T-helper 1 cell (primary cell): ENCODE measurements around the gene PDK2.
A peak's percentile ranks its signal among the peaks of the same experiment; 100 is the strongest.

ENCODE experiments used
- DNase-seq, 5 donors: peaks; one replicate each; pipeline ENCODE4 v3.0.0-alpha.2; 2012 to 2020
- total RNA-seq, 4 donors: gene quantifications; one replicate each; lab custom pipeline; 2026; lab: John Stamatoyannopoulos, UW

The PDK2 gene
- 11.1 to 15.6 (median 13.3) reads per million in 4 donors for total RNA-seq

GRCh38 chr17:50094753-50095619 is at the start of gene PDK2:
TSS of gene PDK2 (plus strand) at chr17:50095351. CDS start at chr17:50095436, 85 bp downstream.
- peak; percentile 90 to 97 (median 95) for DNase-seq

GRCh38 chr17:50046179-50046578 is 49.0 kb upstream of the PDK2 start:
- no peak for DNase-seq

- no peak for DNase-seq
Observed at GRCh38 chr17:50046667-50047066, 48.5 kb upstream of the PDK2 start.

GRCh38 chr17:50047083-50047482 is 48.1 kb upstream of the PDK2 start:
- no peak for DNase-seq

- peak in 1 of 5 donors; percentile 11 for DNase-seq
Observed at GRCh38 chr17:50047488-50048126, 47.5 kb upstream of the PDK2 start.

GRCh38 chr17:50048146-50048720 is 46.9 kb upstream of the PDK2 start:
- DNase-seq: no peak

- DNase-seq: no peak
Observed at GRCh38 chr17:50048988-50049387, 46.2 kb upstream of the PDK2 start.

GRCh38 chr17:50049636-50050035 is 45.5 kb upstream of the PDK2 start:
- DNase-seq: no peak

GRCh38 chr17:50050431-50051032 is 44.6 kb upstream of the PDK2 start:
- no peak for DNase-seq

- DNase-seq: peak in 1 of 5 donors; percentile 74
Observed at GRCh38 chr17:50051082-50051576, 44.0 kb upstream of the PDK2 start.

- DNase-seq: peak in 1 of 5 donors; percentile 7
Observed at GRCh38 chr17:50051606-50052005, 43.5 kb upstream of the PDK2 start.

- DNase-seq: no peak
Observed at GRCh38 chr17:50052241-50052796, 42.8 kb upstream of the PDK2 start.

- no peak for DNase-seq
Observed at GRCh38 chr17:50052822-50053653, 42.1 kb upstream of the PDK2 start.

- no peak for DNase-seq
Observed at GRCh38 chr17:50053654-50053960, 41.5 kb upstream of the PDK2 start.

GRCh38 chr17:50055055-50055425 is 40.1 kb upstream of the PDK2 start:
- DNase-seq: peak in 2 of 5 donors; percentile 17 to 27

- DNase-seq: peak; percentile 47 to 64 (median 51)
Observed at GRCh38 chr17:50055426-50056216, 39.5 kb upstream of the PDK2 start, which contains the start of gene ITGA3. TSS of gene ITGA3 (plus strand) at chr17:50056110. CDS start at chr17:50056440, 330 bp downstream.

GRCh38 chr17:50056217-50056960 is 38.8 kb upstream of the PDK2 start:
- peak in 4 of 5 donors; percentile 40 to 59 (median 48) for DNase-seq

GRCh38 chr17:50056961-50057330 is 38.2 kb upstream of the PDK2 start:
- DNase-seq: no peak

GRCh38 chr17:50057521-50057991 is 37.6 kb upstream of the PDK2 start:
- no peak for DNase-seq
